IMR-90 (cell line): ENCODE measurements around the gene ITPRID1.

Experiments
- CEBPB ChIP-seq: IDR thresholded peaks from 2 replicates; pipeline ENCODE4 v1.6.1; 2012; ENCODE audit warnings: low read depth, low read length, improper control_type of control experiment
- MXI1 ChIP-seq: IDR thresholded peaks from 2 replicates; pipeline ENCODE4 v1.6.1; 2012; ENCODE audit warnings: low read depth, mild to moderate bottlenecking, low read length, moderate library complexity, borderline replicate concordance
- POLR2A ChIP-seq: IDR thresholded peaks from 2 replicates; pipeline ENCODE4 v1.6.1; 2012; ENCODE audit warnings: mild to moderate bottlenecking, low read depth, low read length
- RFX5 ChIP-seq: IDR thresholded peaks from 2 replicates; pipeline ENCODE4 v1.8.0; 2012; ENCODE audit warnings: low read depth, mild to moderate bottlenecking, low read length, moderate library complexity
- TF ChIP-seq, protein P1 (sequence below): fragments of 150-350 bp; IDR thresholded peaks from 2 replicates; pipeline ENCODE4 v1.6.1; 2017; ENCODE audit warnings: mild to moderate bottlenecking, antibody characterized with exemption, low read length, low read depth
- TF ChIP-seq, protein P2 (sequence below): conservative IDR thresholded peaks from 2 replicates; pipeline ENCODE4 v1.5.1; 2012; ENCODE audit warnings: mild to moderate bottlenecking, low read depth, low read length, improper control_type of control experiment

DNA sequence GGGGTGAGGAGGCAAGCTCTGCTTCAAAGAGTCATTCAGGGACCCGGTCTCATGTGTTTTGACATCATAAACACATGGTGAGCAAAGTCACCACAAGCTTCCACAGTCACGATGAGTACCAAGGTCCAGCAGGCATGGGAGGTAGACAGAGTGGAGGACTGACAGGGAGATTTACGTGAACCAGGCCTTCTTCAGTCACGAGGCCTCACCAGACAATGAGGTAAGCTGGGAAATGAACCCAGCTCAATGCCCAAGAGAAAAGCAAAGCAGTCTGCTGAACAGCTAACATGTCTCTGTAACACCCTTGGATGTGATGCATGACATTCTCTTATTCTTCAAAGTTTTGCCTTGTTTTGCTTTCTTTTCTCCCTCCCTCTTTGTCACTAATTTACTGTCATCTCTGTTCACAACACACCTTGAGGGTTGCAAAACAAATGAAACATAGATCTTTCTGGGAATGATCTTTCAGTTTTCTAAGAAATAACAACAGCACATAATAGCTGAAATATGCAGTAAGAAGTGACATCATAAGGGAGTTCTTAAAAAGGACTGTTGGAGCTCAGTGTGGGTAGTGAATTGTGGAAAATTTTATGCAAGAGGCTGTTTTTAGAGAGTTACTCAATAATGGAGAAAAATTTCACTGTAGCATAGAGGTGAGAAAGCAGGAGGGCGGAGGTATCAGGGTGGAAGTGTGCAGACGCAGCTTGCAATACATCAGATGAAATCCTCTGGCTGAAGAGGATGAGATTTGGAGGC lies 182.1 kb downstream of the ITPRID1 start:
- TF ChIP-seq MXI1 (no peak), RFX5 (no peak), POLR2A (no peak), CEBPB (no peak)
- TF ChIP-seq, protein P1, sequence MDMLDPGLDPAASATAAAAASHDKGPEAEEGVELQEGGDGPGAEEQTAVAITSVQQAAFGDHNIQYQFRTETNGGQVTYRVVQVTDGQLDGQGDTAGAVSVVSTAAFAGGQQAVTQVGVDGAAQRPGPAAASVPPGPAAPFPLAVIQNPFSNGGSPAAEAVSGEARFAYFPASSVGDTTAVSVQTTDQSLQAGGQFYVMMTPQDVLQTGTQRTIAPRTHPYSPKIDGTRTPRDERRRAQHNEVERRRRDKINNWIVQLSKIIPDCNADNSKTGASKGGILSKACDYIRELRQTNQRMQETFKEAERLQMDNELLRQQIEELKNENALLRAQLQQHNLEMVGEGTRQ, result no peak
- TF ChIP-seq, protein P2, sequence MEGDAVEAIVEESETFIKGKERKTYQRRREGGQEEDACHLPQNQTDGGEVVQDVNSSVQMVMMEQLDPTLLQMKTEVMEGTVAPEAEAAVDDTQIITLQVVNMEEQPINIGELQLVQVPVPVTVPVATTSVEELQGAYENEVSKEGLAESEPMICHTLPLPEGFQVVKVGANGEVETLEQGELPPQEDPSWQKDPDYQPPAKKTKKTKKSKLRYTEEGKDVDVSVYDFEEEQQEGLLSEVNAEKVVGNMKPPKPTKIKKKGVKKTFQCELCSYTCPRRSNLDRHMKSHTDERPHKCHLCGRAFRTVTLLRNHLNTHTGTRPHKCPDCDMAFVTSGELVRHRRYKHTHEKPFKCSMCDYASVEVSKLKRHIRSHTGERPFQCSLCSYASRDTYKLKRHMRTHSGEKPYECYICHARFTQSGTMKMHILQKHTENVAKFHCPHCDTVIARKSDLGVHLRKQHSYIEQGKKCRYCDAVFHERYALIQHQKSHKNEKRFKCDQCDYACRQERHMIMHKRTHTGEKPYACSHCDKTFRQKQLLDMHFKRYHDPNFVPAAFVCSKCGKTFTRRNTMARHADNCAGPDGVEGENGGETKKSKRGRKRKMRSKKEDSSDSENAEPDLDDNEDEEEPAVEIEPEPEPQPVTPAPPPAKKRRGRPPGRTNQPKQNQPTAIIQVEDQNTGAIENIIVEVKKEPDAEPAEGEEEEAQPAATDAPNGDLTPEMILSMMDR, result no peak
